A549 (cell line): ENCODE measurements around the gene KCNQ1OT1. TPM values are rescaled to one million over a fixed set of nuclear protein-coding genes. Genes with fewer than 3 reads are reported as not detected.

Source experiments
- ATAC-seq, 2 experiments: fragments of 200-7000 bp in 1 of 2; fragments of >200 bp in 1 of 2; cut with Nextera tagmentation in 1 of 2; cut with Tn5 transposase in 1 of 2; 3 replicates each; pipeline versions ENCODE4 v1.8.0 to v1.9.1; 2018 to 2020; ENCODE audit warnings: mild to moderate bottlenecking in 1 of 2, moderate library complexity in 1 of 2
- CTCF ChIA-PET: fragments of 300-600 bp; sonication (Branson Sonifier 250); formaldehyde crosslinking; extraction: SDS; loops from one replicate; lab custom pipeline; 2021; ENCODE audit warnings: antibody characterized with exemption, inconsistent platforms; lab: Yijun Ruan, JAX
- POLR2A ChIA-PET: fragments of 350-600 bp; formaldehyde crosslinking; extraction: SDS; loops from one replicate; lab custom pipeline; 2021; ENCODE audit warnings: antibody characterized with exemption, inconsistent platforms; lab: Yijun Ruan, JAX
- DNase-seq, 2 experiments: peaks; one replicate each; pipeline versions ENCODE4 v3.0.0 to v3.0.0-alpha.2; 2011 to 2016; ENCODE audit warnings: low read depth in 1 of 2, low spot score in 1 of 2
- FAIRE-seq: peaks from 2 replicates; lab custom pipeline; 2011; peaks lifted over from hg19 to GRCh38; lab: Jason Lieb, UNC
- H3K27ac ChIP-seq, 2 experiments: fragments of >200 bp; sonication (Bioruptor Twin); formaldehyde crosslinking; 3 replicates each; pipeline ENCODE4 v1.5.1; 2016 to 2017
- H3K4me1 ChIP-seq: fragments of >200 bp; sonication (Bioruptor Twin); formaldehyde crosslinking; 3 replicates; pipeline ENCODE4 v1.6.1; 2016
- H3K4me2 ChIP-seq: fragments of >200 bp; sonication (Bioruptor Twin); formaldehyde crosslinking; 3 replicates; pipeline ENCODE4 v1.6.1; 2016
- H3K4me3 ChIP-seq: fragments of >200 bp; sonication (Bioruptor Twin); formaldehyde crosslinking; 3 replicates; pipeline ENCODE4 v1.5.1; 2016
- H3K9me3 ChIP-seq: fragments of >200 bp; sonication (Bioruptor Twin); formaldehyde crosslinking; 3 replicates; pipeline ENCODE4 v1.6.1; 2016
- CBX8 ChIP-seq: fragments of 200-600 bp; sonication (generic); IDR thresholded peaks from 2 replicates; pipeline ENCODE4 v1.6.1; 2016
- CTCF ChIP-seq: fragments of >200 bp; sonication (Bioruptor Twin); formaldehyde crosslinking; IDR thresholded peaks from 3 replicates; pipeline ENCODE4 v1.5.1; 2016
- E2F6 ChIP-seq: IDR thresholded peaks from 2 replicates; pipeline ENCODE4 v1.6.1; 2012; ENCODE audit warnings: low read depth, borderline replicate concordance
- EHMT2 ChIP-seq: fragments of 200-600 bp; sonication (generic); IDR thresholded peaks from 2 replicates; pipeline ENCODE4 v1.6.1; 2016; ENCODE audit warnings: antibody characterized with exemption, low read depth, mild to moderate bottlenecking, moderate library complexity
- FOSB ChIP-seq: fragments of 250-450 bp; sonication (Bioruptor Pico); IDR thresholded peaks from 2 replicates; pipeline ENCODE4 v1.5.0; 2020; ENCODE audit warnings: mild to moderate bottlenecking, moderate library complexity
- HOXA7 ChIP-seq: fragments of 250-450 bp; sonication (Bioruptor Pico); IDR thresholded peaks from 2 replicates; pipeline ENCODE4 v1.5.0; 2020; ENCODE audit warnings: mild to moderate bottlenecking, moderate library complexity
- HOXB13 ChIP-seq: fragments of 250-450 bp; sonication (Bioruptor Pico); IDR thresholded peaks from 2 replicates; pipeline ENCODE4 v1.5.0; 2020; ENCODE audit warnings: low read depth, mild to moderate bottlenecking, moderate library complexity
- HOXB5 ChIP-seq: fragments of 250-450 bp; sonication (Bioruptor Pico); IDR thresholded peaks from 2 replicates; pipeline ENCODE4 v1.5.0; 2020; ENCODE audit warnings: mild to moderate bottlenecking, moderate library complexity
- KDM5A ChIP-seq: fragments of 200-600 bp; sonication (generic); IDR thresholded peaks from 2 replicates; pipeline ENCODE4 v1.6.1; 2016; ENCODE audit warnings: antibody characterized with exemption, mild to moderate bottlenecking
- MAFK ChIP-seq: fragments of 450-650 bp; IDR thresholded peaks from 2 replicates; pipeline ENCODE4 v1.6.1; 2014; ENCODE audit not compliant: partially characterized antibody
- PBX3 ChIP-seq: IDR thresholded peaks from 2 replicates; pipeline ENCODE4 v1.6.1; 2012
- PHF8 ChIP-seq: fragments of 200-600 bp; sonication (generic); IDR thresholded peaks from 2 replicates; pipeline ENCODE4 v1.6.1; 2016; ENCODE audit warnings: low read depth, mild to moderate bottlenecking, antibody characterized with exemption, moderate library complexity, borderline replicate concordance
- POLR2A ChIP-seq: IDR thresholded peaks from 2 replicates; pipeline ENCODE4 v1.6.1; 2012; ENCODE audit warnings: mild to moderate bottlenecking, low read length
- SREBF2 ChIP-seq: fragments of 450-650 bp; IDR thresholded peaks from 2 replicates; pipeline ENCODE4 v1.6.1; 2014; ENCODE audit warnings: mild to moderate bottlenecking, moderate library complexity
- ZC3H11A ChIP-seq: fragments of 450-650 bp; IDR thresholded peaks from 2 replicates; pipeline ENCODE4 v1.6.1; 2014; ENCODE audit warnings: antibody characterized with exemption, mild to moderate bottlenecking
- WGBS: methylation state at CpG from one replicate; pipeline ENCODE4 v1.1.6; 2017; ENCODE audit errors: missing lambda C conversion rate; 5-methylcytosine and 5-hydroxymethylcytosine counted together
- polyA plus RNA-seq, 4 experiments: library from polyadenylated mRNA; depleted of rRNA in 3 of 4; stranded (reverse); fragments of >200 nt; fragmentation: RNase III in 1 of 4; extraction: RNeasy Plus Mini Kit Qiagen cat#74134 plus additional on column Dnase treatment in 1 of 4; gene quantifications; 2 replicates in 3 of 4; 3 replicates in 1 of 4; pipeline ENCODE4 v1.2.3, GENCODE V29; 2011 to 2017
- TF ChIP-seq, protein P1 (sequence below): IDR thresholded peaks from 2 replicates; pipeline ENCODE4 v1.6.1; 2012
- TF ChIP-seq, protein P2 (sequence below): fragments of 250-450 bp; sonication (Bioruptor Pico); IDR thresholded peaks from 2 replicates; pipeline ENCODE4 v1.5.0; 2020; ENCODE audit warnings: low read depth, mild to moderate bottlenecking, moderate library complexity

The KCNQ1OT1 gene
- polyA plus RNA-seq, 2 of the 4 experiments (the other 2 are of a cell fraction): 0.03 to 0.13 TPM

DNA sequence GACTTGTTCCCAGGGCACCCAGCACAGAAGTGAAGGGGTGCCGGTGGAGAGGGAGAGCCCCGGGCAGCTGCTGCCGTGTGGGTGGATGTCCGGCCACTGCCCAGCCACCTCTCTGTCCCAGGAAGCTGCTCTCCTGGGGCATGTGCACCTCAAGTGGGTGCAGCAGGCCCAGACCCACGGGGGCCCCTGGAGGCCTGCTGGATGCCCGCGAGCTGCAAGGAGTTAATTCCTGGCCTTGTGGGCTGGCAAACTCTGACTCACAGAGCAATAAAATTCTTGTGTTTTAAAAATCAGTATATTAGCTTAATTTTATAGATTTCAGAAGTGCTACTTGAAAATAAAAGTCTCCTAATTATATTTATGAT lies 37.4 kb upstream of the KCNQ1OT1 start:
- no peak for ATAC-seq

DNA sequence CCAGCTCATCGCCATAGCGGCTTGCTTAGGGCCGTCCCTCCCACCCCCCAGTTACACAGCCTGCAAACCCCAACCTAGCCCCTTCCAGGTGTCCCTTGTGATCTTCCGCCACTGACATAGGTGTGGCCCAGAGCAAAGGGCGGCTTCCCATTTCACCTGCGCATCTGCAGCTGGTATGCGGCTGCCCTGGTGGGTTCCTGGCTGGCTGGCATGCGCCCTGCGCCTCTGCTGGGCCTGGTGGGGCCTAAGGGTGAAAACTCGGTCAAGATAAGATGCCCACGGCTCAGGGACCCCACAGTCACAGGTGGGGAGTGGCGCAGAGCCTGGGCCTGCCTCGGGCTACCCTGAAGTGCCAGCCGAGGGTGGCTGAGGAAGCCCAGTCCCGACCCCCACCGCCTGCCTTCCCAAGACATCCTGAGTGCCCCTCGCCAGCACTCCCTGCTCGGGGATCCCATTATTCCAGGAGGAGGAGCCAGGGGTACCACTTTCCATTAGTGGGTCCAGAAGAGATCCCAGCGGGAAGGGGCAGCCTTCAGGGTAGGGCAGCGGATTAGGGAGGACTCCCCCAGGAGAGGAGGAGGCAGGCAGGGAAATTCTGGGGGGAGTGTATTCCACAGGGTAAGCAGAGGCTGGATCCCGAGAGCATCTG lies 36.9 kb upstream of the KCNQ1OT1 start:
- Histone ChIP-seq H3K4me2 (no peak overlapping the region), H3K4me1 (peaks cover 6% of the 10 kb centered on the region), H3K9me3 (no peaks in the 10 kb centered on the region), H3K27ac (no peak overlapping the region), H3K4me3 (no peak overlapping the region)
- no peak for ATAC-seq
- POLR2A ChIA-PET: no interaction called here
- 88% methylated on average over 14 of the region's 21 CpGs for WGBS
- CTCF ChIA-PET: interaction anchor here (1.0 kb wide), 2 partner anchors 12 to 93 kb away, joined by 3 read pairs; no protein-coding TSS in a partner anchor
- TF ChIP-seq E2F6 (no peak), HOXA7 (no peak), FOSB (CRISPR knock-in tag) (no peak)
- FAIRE-seq: no peak
- no peak for DNase-seq

More for the DNA sequence above, 37.4 kb upstream of the KCNQ1OT1 start:
- POLR2A ChIA-PET: no interaction called here
- TF ChIP-seq KDM5A (no peak), CBX8 (no peak), MAFK (no peak), HOXB5 (CRISPR knock-in tag) (no peak), FOSB (CRISPR knock-in tag) (no peak), EHMT2 (no peak)
- H3K4me1 ChIP-seq: peaks cover 11% of the 10 kb centered on the region
- no peak overlapping the region for H3K4me2 ChIP-seq
- 71% methylated on average over 7 of the region's 7 CpGs for WGBS
- H3K4me3 ChIP-seq: no peak overlapping the region
- H3K27ac ChIP-seq: no peak overlapping the region
- FAIRE-seq (no peak), DNase-seq (no peak)
- CTCF ChIA-PET: interaction anchor here (1.0 kb wide), 2 partner anchors 11 to 93 kb away, joined by 3 read pairs; no protein-coding TSS in a partner anchor
- H3K9me3 ChIP-seq: no peaks in the 10 kb centered on the region

GRCh38 chr11:2735053-2735589 lies 35.3 kb upstream of the KCNQ1OT1 start:
- ChIA-PET POLR2A (no interaction called here), CTCF (no interaction called here)
- Histone ChIP-seq H3K4me3 (no peak overlapping the region), H3K4me1 (no peaks in the 10 kb centered on the region), H3K27ac (no peak overlapping the region), H3K9me3 (no peaks in the 10 kb centered on the region), H3K4me2 (no peak overlapping the region)
- ATAC-seq (no peak), FAIRE-seq (no peak), DNase-seq (no peak)
- WGBS: 77% methylated on average over 6 of the region's 12 CpGs
- TF ChIP-seq, protein P1, sequence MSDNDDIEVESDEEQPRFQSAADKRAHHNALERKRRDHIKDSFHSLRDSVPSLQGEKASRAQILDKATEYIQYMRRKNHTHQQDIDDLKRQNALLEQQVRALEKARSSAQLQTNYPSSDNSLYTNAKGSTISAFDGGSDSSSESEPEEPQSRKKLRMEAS: no peak
- TF ChIP-seq SREBF2 (no peak), KDM5A (no peak), HOXB13 (no peak), CTCF (no peak), ZC3H11A (no peak), E2F6 (no peak), PBX3 (no peak), EHMT2 (no peak), POLR2A (no peak), PHF8 (no peak)
- TF ChIP-seq, protein P2, sequence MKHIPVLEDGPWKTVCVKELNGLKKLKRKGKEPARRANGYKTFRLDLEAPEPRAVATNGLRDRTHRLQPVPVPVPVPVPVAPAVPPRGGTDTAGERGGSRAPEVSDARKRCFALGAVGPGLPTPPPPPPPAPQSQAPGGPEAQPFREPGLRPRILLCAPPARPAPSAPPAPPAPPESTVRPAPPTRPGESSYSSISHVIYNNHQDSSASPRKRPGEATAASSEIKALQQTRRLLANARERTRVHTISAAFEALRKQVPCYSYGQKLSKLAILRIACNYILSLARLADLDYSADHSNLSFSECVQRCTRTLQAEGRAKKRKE (CRISPR knock-in tag): no peak
